GM19099 (cell line): Measurements from ENCODE around the gene UBE2D3.

ENCODE experiments used
- POLR2A ChIP-seq: IDR thresholded peaks from 3 replicates; pipeline ENCODE4 v1.6.1; 2011; ENCODE audit warnings: low read depth; ENCODE audit not compliant: insufficient read length; ENCODE audit errors: extremely low read depth

Gene UBE2D3

GRCh38 chr4:102843938-102844337, 16.6 kb upstream of the UBE2D3 start:
- no peak for TF ChIP-seq POLR2A

- no peak for TF ChIP-seq POLR2A
Observed at GRCh38 chr4:102843273-102843672, 15.9 kb upstream of the UBE2D3 start.

- TF ChIP-seq POLR2A, result no peak
Observed at GRCh38 chr4:102842367-102842766, 15.0 kb upstream of the UBE2D3 start.

- no peak for TF ChIP-seq POLR2A
Observed at GRCh38 chr4:102836596-102836995, 9.2 kb upstream of the UBE2D3 start.

GRCh38 chr4:102832667-102833066, 5.3 kb upstream of the UBE2D3 start:
- no peak for TF ChIP-seq POLR2A

GRCh38 chr4:102832105-102832504, 4.8 kb upstream of the UBE2D3 start:
- no peak for TF ChIP-seq POLR2A

GRCh38 chr4:102829803-102830202, 2.5 kb upstream of the UBE2D3 start:
- TF ChIP-seq POLR2A, result no peak

- TF ChIP-seq POLR2A, result no peak
Observed at GRCh38 chr4:102828497-102828808, 1.1 kb upstream of the UBE2D3 start.

- peak; percentile 82 for TF ChIP-seq POLR2A
Observed at GRCh38 chr4:102827674-102828496, 534 bp upstream of the UBE2D3 start.

- TF ChIP-seq POLR2A, result no peak
Observed at GRCh38 chr4:102826105-102826889, 1.1 kb downstream of the UBE2D3 start.

- no peak for TF ChIP-seq POLR2A
Observed at GRCh38 chr4:102825261-102826091, 1.9 kb downstream of the UBE2D3 start.

GRCh38 chr4:102824398-102824797, 3.0 kb downstream of the UBE2D3 start:
- no peak for TF ChIP-seq POLR2A

GRCh38 chr4:102823897-102824296, 3.5 kb downstream of the UBE2D3 start:
- TF ChIP-seq POLR2A, result no peak

- no peak for TF ChIP-seq POLR2A
Observed at GRCh38 chr4:102823464-102823863, 3.9 kb downstream of the UBE2D3 start.
